ENCODE data around the gene ARHGEF10L. TPM values are rescaled to one million over a fixed set of nuclear protein-coding genes. Genes with fewer than 3 reads are reported as not detected.

Gene ARHGEF10L
- total RNA-seq, 4 donors from 2014 or later = 30.0 to 61.4 (median 44.7) TPM

GRCh38 chr1:17538428-17539117 lies 925 bp upstream of the ARHGEF10L start:
- H3K36me3 ChIP-seq = peaks cover 0 to 8% (median 0%) of the 10 kb centered on the region in 3 donors

GRCh38 chr1:17539118-17539476 lies 401 bp upstream of the ARHGEF10L start:
- Histone ChIP-seq H3K4me3 (peak overlapping the region; percentile 24 to 80 (median 49)), H3K36me3 (peaks cover 0 to 8% (median 0%) of the 10 kb centered on the region in 3 donors), H3K9me3 (no peaks in the 10 kb centered on the region), H3K27ac (peak overlapping the region; percentile 89 to 96 (median 92)), H3K4me1 (peaks cover 17 to 90% (median 34%) of the 10 kb centered on the region in 3 donors), H3K27me3 (peaks cover 0 to 22% (median 0%) of the 10 kb centered on the region in 4 donors)
- TF ChIP-seq CTCF (IDR thresholded peaks at IDR 0.05) (no peak), POLR2A (IDR thresholded peaks at IDR 0.05) (no peak)
- WGBS, 2 donors = 21 to 40% methylated on average over 2 to 11 of the region's 20 CpGs
- intact Hi-C loops (cut with DNase I) = no loop called here
- no peak for DNase-seq

More at GRCh38 chr1:17538428-17539117, 925 bp upstream of the ARHGEF10L start:
- H3K4me3 ChIP-seq = peak overlapping the region in 2 of 4 donors; percentile 69 to 80
- no peaks in the 10 kb centered on the region for H3K9me3 ChIP-seq
- peaks cover 0 to 22% (median 0%) of the 10 kb centered on the region in 4 donors for H3K27me3 ChIP-seq
- H3K4me1 ChIP-seq = peaks cover 17 to 95% (median 34%) of the 10 kb centered on the region in 3 donors
- DNase-seq = no peak
- intact Hi-C loops (cut with DNase I) = no loop called here
- TF ChIP-seq CTCF (IDR thresholded peaks at IDR 0.05) (no peak), POLR2A (IDR thresholded peaks at IDR 0.05) (no peak)
- H3K27ac ChIP-seq = peak overlapping the region; percentile 89 to 96 (median 92)
- WGBS, 2 donors = 21 to 25% methylated on average over 12 to 13 of the region's 13 CpGs

- Histone ChIP-seq H3K27ac (peak overlapping the region; percentile 83 to 96 (median 91)), H3K27me3 (peaks cover 0 to 22% (median 0%) of the 10 kb centered on the region in 4 donors), H3K36me3 (peaks cover 0 to 6% (median 0%) of the 10 kb centered on the region in 3 donors), H3K4me3 (peak overlapping the region; percentile 48 to 80 (median 62)), H3K9me3 (no peaks in the 10 kb centered on the region), H3K4me1 (peaks cover 25 to 89% (median 43%) of the 10 kb centered on the region in 3 donors)
- TF ChIP-seq POLR2A (IDR thresholded peaks at IDR 0.05) (peak in 1 of 4 donors; percentile 11), CTCF (IDR thresholded peaks at IDR 0.05) (no peak)
- WGBS, 2 donors = 10 to 30% methylated on average over 2 to 7 of the region's 26 CpGs
- no peak for DNase-seq
- intact Hi-C loops (cut with DNase I) = no loop called here
Observed at GRCh38 chr1:17540255-17541001, 930 bp downstream of the ARHGEF10L start.

GRCh38 chr1:17542645-17543044 lies 3.1 kb downstream of the ARHGEF10L start:
- peaks cover 0 to 22% (median 0%) of the 10 kb centered on the region in 4 donors for H3K27me3 ChIP-seq
- no peaks in the 10 kb centered on the region for H3K9me3 ChIP-seq
- no peak for TF ChIP-seq CTCF (IDR thresholded peaks at IDR 0.05)
- TF ChIP-seq POLR2A (IDR thresholded peaks at IDR 0.05) = no peak
- H3K27ac ChIP-seq = peak overlapping the region in 3 of 4 donors; percentile 50 to 83 (median 59)
- 75 to 79% methylated on average over 6 of the region's 7 CpGs for WGBS, 2 donors
- DNase-seq = no peak
- no peaks in the 10 kb centered on the region for H3K36me3 ChIP-seq
- intact Hi-C loops (cut with DNase I) = no loop called here
- no peak overlapping the region for H3K4me3 ChIP-seq
- H3K4me1 ChIP-seq = peaks cover 30 to 90% (median 58%) of the 10 kb centered on the region in 3 donors
